Mesodermal cell (in vitro differentiated cells): ENCODE results near the gene AGRP.
"Not testable (repeated sequence)": the region's sequence is repeated elsewhere in the genome, so short reads cannot be mapped to it uniquely, and the experiment has no call there.

Experiments used
- H3K27ac ChIP-seq: 2 replicates; pipeline ENCODE4 v1.7.0; 2013; ENCODE audit warnings: mild to moderate bottlenecking, low read depth, low read length, moderate library complexity; ENCODE audit not compliant: severe bottlenecking
- H3K36me3 ChIP-seq: 2 replicates; pipeline ENCODE4 v1.7.1; 2013; ENCODE audit warnings: mild to moderate bottlenecking, low read length, moderate library complexity; ENCODE audit not compliant: control insufficient read depth, insufficient read depth
- H3K4me1 ChIP-seq: one replicate; pipeline ENCODE4 v1.7.1; 2013; ENCODE audit warnings: mild to moderate bottlenecking, low read length; ENCODE audit not compliant: insufficient read depth, control insufficient read depth, poor library complexity, severe bottlenecking
- H3K4me3 ChIP-seq: 2 replicates; pipeline ENCODE4 v1.7.0; 2013; ENCODE audit warnings: low read length, control low read depth, mild to moderate bottlenecking; ENCODE audit not compliant: insufficient read depth, poor library complexity, severe bottlenecking; ENCODE audit errors: extremely low read depth
- H3K9me3 ChIP-seq: 2 replicates; pipeline ENCODE4 v1.7.1; 2013; ENCODE audit warnings: mild to moderate bottlenecking, low read length, moderate library complexity; ENCODE audit not compliant: control insufficient read depth
- WGBS, 2 experiments: methylation state at CpG; one replicate each; pipeline ENCODE4 v1.1.5; 2013; ENCODE audit warnings: missing lambda C conversion rate in 2 of 2; ENCODE audit not compliant: insufficient coverage in 2 of 2; 5-methylcytosine and 5-hydroxymethylcytosine counted together

The AGRP gene

GRCh38 chr16:67499106-67499505, 15.8 kb upstream of the AGRP start:
- WGBS, 2 experiments, result 85 to 100% methylated on average over 1 to 4 of the region's 4 CpGs
- H3K4me1 ChIP-seq, result no peaks in the 10 kb centered on the region
- H3K36me3 ChIP-seq, result no peaks in the 10 kb centered on the region
- no peak overlapping the region for H3K27ac ChIP-seq
- H3K9me3 ChIP-seq, result no peaks in the 10 kb centered on the region
- no peak overlapping the region for H3K4me3 ChIP-seq

GRCh38 chr16:67490335-67491096, 7.2 kb upstream of the AGRP start:
- WGBS, 2 experiments, result 91 to 99% methylated on average over 5 to 8 of the region's 8 CpGs
- Histone ChIP-seq H3K27ac (no peak overlapping the region), H3K9me3 (peaks cover 6% of the 10 kb centered on the region), H3K4me3 (no peak overlapping the region), H3K36me3 (no peaks in the 10 kb centered on the region), H3K4me1 (peaks cover 11% of the 10 kb centered on the region)

GRCh38 chr16:67489401-67490083, 6.2 kb upstream of the AGRP start:
- WGBS, 2 experiments, result 78 to 96% methylated on average over 3 to 4 of the region's 4 CpGs
- H3K27ac ChIP-seq, result peak overlapping the region; percentile 63
- peaks cover 6% of the 10 kb centered on the region for H3K9me3 ChIP-seq
- H3K4me1 ChIP-seq, result peaks cover 11% of the 10 kb centered on the region
- H3K4me3 ChIP-seq, result no peak overlapping the region
- no peaks in the 10 kb centered on the region for H3K36me3 ChIP-seq

- H3K27ac ChIP-seq, H3K9me3 ChIP-seq, H3K4me3 ChIP-seq, H3K36me3 ChIP-seq: not testable (repeated sequence)
- 100% methylated on average over 2 of the region's 4 CpGs for WGBS, 2 experiments
- peaks cover 17% of the 10 kb centered on the region for H3K4me1 ChIP-seq
Observed at GRCh38 chr16:67487561-67487960, 4.2 kb upstream of the AGRP start.

- Histone ChIP-seq H3K4me3 (no peak overlapping the region), H3K9me3 (peaks cover 6% of the 10 kb centered on the region), H3K27ac (no peak overlapping the region), H3K36me3 (no peaks in the 10 kb centered on the region), H3K4me1 (peaks cover 22% of the 10 kb centered on the region)
- 76 to 88% methylated on average over 2 of the region's 3 CpGs for WGBS, 2 experiments
Observed at GRCh38 chr16:67486805-67487204, 3.5 kb upstream of the AGRP start.

- 88 to 97% methylated on average over 7 to 10 of the region's 12 CpGs for WGBS, 2 experiments
- no peaks in the 10 kb centered on the region for H3K36me3 ChIP-seq
Observed at GRCh38 chr16:67483731-67484525, 581 bp upstream of the AGRP start.

GRCh38 chr16:67482233-67482924, 968 bp downstream of the AGRP start:
- no peak overlapping the region for H3K4me3 ChIP-seq
- 93 to 94% methylated on average over 19 to 23 of the region's 25 CpGs for WGBS, 2 experiments
- peaks cover 24% of the 10 kb centered on the region for H3K4me1 ChIP-seq
- H3K27ac ChIP-seq, result peak overlapping the region; percentile 66
- no peaks in the 10 kb centered on the region for H3K36me3 ChIP-seq
- no peaks in the 10 kb centered on the region for H3K9me3 ChIP-seq

More at GRCh38 chr16:67483731-67484525, 581 bp upstream of the AGRP start:
- H3K27ac ChIP-seq, result no peak overlapping the region
- no peaks in the 10 kb centered on the region for H3K9me3 ChIP-seq
- H3K4me3 ChIP-seq, result no peak overlapping the region
- H3K4me1 ChIP-seq, result peaks cover 27% of the 10 kb centered on the region

- H3K27ac ChIP-seq, result peak overlapping the region; percentile 66
- H3K4me1 ChIP-seq, result peaks cover 23% of the 10 kb centered on the region
- WGBS, 2 experiments, result 80 to 90% methylated on average over 10 to 12 of the region's 17 CpGs
- H3K4me3 ChIP-seq, result peak overlapping the region; percentile 82
- H3K36me3 ChIP-seq, result no peaks in the 10 kb centered on the region
- no peaks in the 10 kb centered on the region for H3K9me3 ChIP-seq
Observed at GRCh38 chr16:67481561-67482232, 1.6 kb downstream of the AGRP start.

- Histone ChIP-seq H3K9me3 (no peaks in the 10 kb centered on the region), H3K4me1 (peaks cover 19% of the 10 kb centered on the region), H3K4me3 (peak within 1 kb of the TSS; percentile 82), H3K36me3 (no peaks in the 10 kb centered on the region), H3K27ac (peak within 1 kb of the TSS; percentile 95)
- WGBS, 2 experiments, result 0% methylated on average over 49 to 53 of the region's 57 CpGs
Observed at GRCh38 chr16:67480833-67481560, 2.4 kb downstream of the AGRP start, which contains the start of gene ATP6V0D1. ATP6V0D1 (minus strand) TSS chr16:67481157; CDS start chr16:67481086, 71 bp downstream.
